ENCODE measurements around the gene ATE1. TPM values are rescaled to one million over a fixed set of nuclear protein-coding genes. Genes with fewer than 3 reads are reported as not detected.
A peak's percentile ranks its signal among the peaks of the same experiment; 100 is the strongest.

The ATE1 gene
- total RNA-seq, 1 experiment from 2014 or later, result 23.8 TPM

- no peaks in the 10 kb centered on the region for H3K27me3 Mint-ChIP-seq (ENCODE audit: low read depth)
- H3K4me1 Mint-ChIP-seq, result peaks cover 8% of the 10 kb centered on the region
- ChIA-PET CTCF (interaction anchor here (0.6 to 0.7 kb wide), 2 partner anchors 96 to 1153 kb away, joined by 3 read pairs; no protein-coding TSS in a partner anchor), POLR2A (interaction anchor here (0.7 kb wide), 1 partner anchor 698 kb away, joined by 3 read pairs; no protein-coding TSS in a partner anchor)
- H3K9me3 Mint-ChIP-seq, result no peaks in the 10 kb centered on the region; the same call in 1 of the 2 replicates
- TF ChIP-seq ZNF671 (CRISPR knock-in tag; IDR thresholded peaks at IDR 0.05), result no peak
- TF ChIP-seq ZNF121 (CRISPR knock-in tag; IDR thresholded peaks at IDR 0.05), result no peak
- no peak for TF ChIP-seq ZNF232 (CRISPR knock-in tag; IDR thresholded peaks at IDR 0.05)
- no peak for TF ChIP-seq FOXP1 (CRISPR knock-in tag; IDR thresholded peaks at IDR 0.05; ENCODE audit: borderline replicate concordance)
- no peak for TF ChIP-seq ZMAT4 (CRISPR knock-in tag; IDR thresholded peaks at IDR 0.05)
- TF ChIP-seq ZNF219 (CRISPR knock-in tag; IDR thresholded peaks at IDR 0.05; ENCODE audit: borderline replicate concordance), result no peak
- no peak for TF ChIP-seq SOX15 (CRISPR knock-in tag; IDR thresholded peaks at IDR 0.05)
- no peak for TF ChIP-seq HMGA2 (CRISPR knock-in tag; IDR thresholded peaks at IDR 0.05)
- no peak for TF ChIP-seq ZNF138 (CRISPR knock-in tag; conservative IDR thresholded peaks at IDR 0.05)
- TF ChIP-seq ELF4 (CRISPR knock-in tag; IDR thresholded peaks at IDR 0.05; ENCODE audit: low read depth), result no peak
- no peak for TF ChIP-seq OVOL2 (CRISPR knock-in tag; IDR thresholded peaks at IDR 0.05; ENCODE audit: borderline replicate concordance)
- no peak for TF ChIP-seq CREB1 (CRISPR knock-in tag; IDR thresholded peaks at IDR 0.05)
- no peak for TF ChIP-seq FOXK1 (CRISPR knock-in tag; IDR thresholded peaks at IDR 0.05)
- TF ChIP-seq GTF2I (CRISPR knock-in tag; conservative IDR thresholded peaks at IDR 0.05), result no peak
- TF ChIP-seq NR1H2 (CRISPR knock-in tag; IDR thresholded peaks at IDR 0.05), result no peak
- peaks cover 3% of the 10 kb centered on the region; the same call in 1 of the 2 replicates for H3K36me3 Mint-ChIP-seq
- no peak overlapping the region for H3K27ac Mint-ChIP-seq
- ATAC-seq (no peak), DNase-seq (ENCODE audit: low spot score) (no peak)
- no peak overlapping the region for H3K4me3 Mint-ChIP-seq
Observed at GRCh38 chr10:121804460-121804859, 123.4 kb downstream of the ATE1 start.

GRCh38 chr10:121803611-121804010 lies 124.2 kb downstream of the ATE1 start:
- ChIA-PET POLR2A (interaction anchor here (0.6 kb wide), 1 partner anchor 248 kb away, joined by 4 read pairs; no protein-coding TSS in a partner anchor), CTCF (no interaction called here)
- Mint-ChIP-seq H3K4me1 (peaks cover 8% of the 10 kb centered on the region), H3K27me3 (ENCODE audit: low read depth) (no peaks in the 10 kb centered on the region), H3K36me3 (peaks cover 5% of the 10 kb centered on the region; the same call in 1 of the 2 replicates), H3K27ac (peak overlapping the region; percentile 58; the same call in 1 of the 2 replicates), H3K4me3 (no peak overlapping the region), H3K9me3 (no peaks in the 10 kb centered on the region; the same call in 1 of the 2 replicates)
- ATAC-seq (no peak), DNase-seq (ENCODE audit: low spot score) (no peak)
- TF ChIP-seq PREB (CRISPR knock-in tag; IDR thresholded peaks at IDR 0.05; ENCODE audit: borderline replicate concordance), result no peak
- TF ChIP-seq ZNF416 (CRISPR knock-in tag; IDR thresholded peaks at IDR 0.05), result no peak
- TF ChIP-seq MXD4 (CRISPR knock-in tag; IDR thresholded peaks at IDR 0.05; ENCODE audit: borderline replicate concordance), result no peak
- TF ChIP-seq PRRX2 (CRISPR knock-in tag; IDR thresholded peaks at IDR 0.05), result no peak
- TF ChIP-seq E2F4 (CRISPR knock-in tag; IDR thresholded peaks at IDR 0.05; ENCODE audit: borderline replicate concordance, low read depth), result no peak
- no peak for TF ChIP-seq OVOL2 (CRISPR knock-in tag; IDR thresholded peaks at IDR 0.05; ENCODE audit: borderline replicate concordance)
- TF ChIP-seq ZBTB21 (CRISPR knock-in tag; IDR thresholded peaks at IDR 0.05; ENCODE audit: borderline replicate concordance), result no peak
- no peak for TF ChIP-seq NR2C2 (CRISPR knock-in tag; IDR thresholded peaks at IDR 0.05)
- no peak for TF ChIP-seq CDX4 (CRISPR knock-in tag; IDR thresholded peaks at IDR 0.05; ENCODE audit: borderline replicate concordance)
- TF ChIP-seq ESRRA (CRISPR knock-in tag; IDR thresholded peaks at IDR 0.05; ENCODE audit: borderline replicate concordance), result no peak
- TF ChIP-seq NR3C1 (CRISPR knock-in tag; conservative IDR thresholded peaks at IDR 0.05; ENCODE audit: low read depth), result no peak
- no peak for TF ChIP-seq ZNF263 (CRISPR knock-in tag; IDR thresholded peaks at IDR 0.05; ENCODE audit: low read depth)
- no peak for TF ChIP-seq JUN (CRISPR knock-in tag; IDR thresholded peaks at IDR 0.05)

Data from WTC11 (cell line).